NCI-H1436 treated with DMSO at 0.1 percent for 48 hours (cell line): ENCODE results near the gene NOC2L.

Source experiments
- DNase-seq: peaks from one replicate; lab custom pipeline; 2025; lab: John Stamatoyannopoulos, UW

Gene NOC2L

DNA sequence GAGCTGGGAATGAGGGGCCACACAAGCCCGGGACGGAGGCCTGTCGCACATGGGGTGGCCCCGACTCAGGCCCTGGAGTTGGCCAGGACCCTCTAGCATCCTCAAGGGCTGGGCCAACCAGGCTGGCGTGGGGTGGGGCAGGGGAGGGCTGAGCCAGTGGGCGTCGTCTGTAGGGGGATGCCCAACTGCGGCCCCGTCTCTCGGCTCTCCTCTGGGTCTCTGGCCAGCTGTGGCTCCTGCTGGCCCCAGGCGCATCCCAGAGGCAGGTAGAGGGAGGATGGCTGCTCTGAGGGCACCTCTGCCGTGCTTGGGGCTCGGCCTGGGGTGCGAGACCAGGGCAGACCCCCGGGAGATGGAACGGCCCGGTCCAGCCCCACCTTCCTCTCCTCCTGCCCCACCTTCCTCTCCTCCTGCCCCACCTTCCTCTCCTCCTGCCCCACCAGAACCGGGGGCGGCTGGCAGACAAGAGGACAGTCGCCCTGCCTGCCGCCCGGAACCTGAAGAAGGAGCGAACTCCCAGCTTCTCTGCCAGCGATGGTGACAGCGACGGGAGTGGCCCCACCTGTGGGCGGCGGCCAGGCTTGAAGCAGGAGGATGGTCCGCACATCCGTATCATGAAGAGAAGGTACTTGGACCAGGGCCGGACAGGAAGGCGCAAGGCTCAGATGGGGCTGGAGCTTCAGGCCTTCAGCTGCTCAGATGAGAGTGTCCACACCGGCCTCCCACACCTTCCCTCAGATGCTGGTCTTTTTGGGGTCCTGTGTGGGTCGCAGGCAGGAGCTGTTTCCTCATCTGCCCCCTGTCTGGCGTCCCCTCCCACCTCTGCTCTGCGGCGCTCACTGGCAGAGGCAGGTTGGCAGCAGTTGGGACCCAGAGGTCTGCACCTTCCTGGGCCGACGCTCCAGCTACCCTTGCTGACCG lies 29.1 kb downstream of the NOC2L start:
- DNase-seq = no peak

DNA sequence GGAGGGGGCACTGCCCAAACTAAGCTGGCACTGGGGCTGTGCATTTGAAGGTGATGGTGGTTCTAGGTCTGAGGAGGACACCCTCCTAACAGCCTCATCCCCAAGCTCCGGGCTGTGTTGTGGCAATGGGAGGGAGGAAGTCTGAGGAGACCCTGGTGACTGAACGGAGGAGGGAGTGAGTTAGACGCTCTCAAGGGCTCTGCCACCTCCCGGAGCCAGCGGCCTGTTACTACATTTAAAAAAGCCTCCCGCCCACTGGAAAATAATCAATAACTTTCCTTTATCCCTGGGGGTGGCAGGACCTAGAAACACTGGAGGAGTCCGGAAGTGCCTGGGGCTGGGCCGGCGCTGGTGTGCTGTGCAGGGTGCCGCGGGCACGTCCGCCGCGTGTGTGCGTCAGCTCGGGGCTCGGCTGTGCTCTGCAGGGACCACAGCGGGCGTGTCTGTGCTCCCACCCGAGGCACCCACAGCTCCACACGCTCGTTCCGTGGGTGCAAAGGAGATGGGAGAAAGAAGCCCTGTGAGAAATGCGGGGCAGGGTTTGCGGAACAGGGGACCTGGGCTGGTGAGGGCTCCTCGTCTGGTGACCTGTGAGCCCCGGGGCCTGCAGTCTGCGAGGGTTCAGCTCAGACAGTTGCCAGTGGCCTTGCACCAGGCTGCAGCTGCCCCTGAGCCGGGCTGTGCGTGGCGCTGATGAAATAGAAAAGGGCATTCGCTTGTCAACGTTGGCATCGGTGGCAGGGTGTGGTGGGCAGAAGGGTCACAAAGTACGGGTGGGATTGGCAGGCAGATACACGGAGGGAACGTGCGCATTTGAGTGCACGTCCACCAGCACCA lies 30.0 kb downstream of the NOC2L start:
- DNase-seq = no peak

DNA sequence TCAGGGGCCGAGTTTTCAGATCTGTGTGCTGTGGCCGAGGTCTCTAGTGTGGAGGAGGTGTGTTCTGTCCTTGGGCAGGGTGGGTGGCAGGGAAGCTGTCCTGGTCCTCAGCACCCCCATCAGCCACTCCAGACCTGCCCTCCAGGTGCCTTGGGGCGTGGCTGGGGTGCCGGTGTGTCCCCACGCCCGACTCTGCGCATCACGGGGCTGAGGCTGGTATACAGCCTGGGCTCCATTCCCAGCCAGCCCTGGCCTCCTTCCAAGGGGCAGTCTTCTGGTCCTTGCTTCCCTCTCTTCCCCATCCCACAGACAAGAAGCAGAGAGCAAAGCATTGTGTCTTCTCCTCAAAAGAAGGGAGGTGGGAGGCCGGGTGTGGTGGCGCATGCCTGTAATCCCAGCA lies 31.3 kb downstream of the NOC2L start:
- DNase-seq = no peak

DNA sequence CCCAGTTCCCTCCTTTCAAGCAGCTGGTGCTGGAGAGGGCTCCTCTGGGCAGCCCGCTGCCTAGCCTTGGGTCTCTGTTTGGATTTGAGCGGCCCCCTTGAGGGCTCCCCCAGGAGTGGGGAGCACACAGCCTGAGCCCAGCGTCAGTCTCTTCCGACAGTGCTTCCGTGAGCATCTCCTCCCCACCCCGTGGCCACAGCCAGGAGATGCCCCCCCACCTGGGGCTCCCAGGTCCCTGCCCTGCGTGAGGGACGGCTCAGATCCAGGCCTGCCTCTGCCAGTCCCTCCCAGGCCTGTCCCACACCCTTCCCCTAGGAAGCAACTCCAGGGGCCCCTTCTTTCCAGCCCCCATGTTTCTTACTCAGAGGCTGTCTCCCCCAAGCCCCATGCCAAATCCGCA lies 31.8 kb downstream of the NOC2L start:
- DNase-seq = no peak

DNA sequence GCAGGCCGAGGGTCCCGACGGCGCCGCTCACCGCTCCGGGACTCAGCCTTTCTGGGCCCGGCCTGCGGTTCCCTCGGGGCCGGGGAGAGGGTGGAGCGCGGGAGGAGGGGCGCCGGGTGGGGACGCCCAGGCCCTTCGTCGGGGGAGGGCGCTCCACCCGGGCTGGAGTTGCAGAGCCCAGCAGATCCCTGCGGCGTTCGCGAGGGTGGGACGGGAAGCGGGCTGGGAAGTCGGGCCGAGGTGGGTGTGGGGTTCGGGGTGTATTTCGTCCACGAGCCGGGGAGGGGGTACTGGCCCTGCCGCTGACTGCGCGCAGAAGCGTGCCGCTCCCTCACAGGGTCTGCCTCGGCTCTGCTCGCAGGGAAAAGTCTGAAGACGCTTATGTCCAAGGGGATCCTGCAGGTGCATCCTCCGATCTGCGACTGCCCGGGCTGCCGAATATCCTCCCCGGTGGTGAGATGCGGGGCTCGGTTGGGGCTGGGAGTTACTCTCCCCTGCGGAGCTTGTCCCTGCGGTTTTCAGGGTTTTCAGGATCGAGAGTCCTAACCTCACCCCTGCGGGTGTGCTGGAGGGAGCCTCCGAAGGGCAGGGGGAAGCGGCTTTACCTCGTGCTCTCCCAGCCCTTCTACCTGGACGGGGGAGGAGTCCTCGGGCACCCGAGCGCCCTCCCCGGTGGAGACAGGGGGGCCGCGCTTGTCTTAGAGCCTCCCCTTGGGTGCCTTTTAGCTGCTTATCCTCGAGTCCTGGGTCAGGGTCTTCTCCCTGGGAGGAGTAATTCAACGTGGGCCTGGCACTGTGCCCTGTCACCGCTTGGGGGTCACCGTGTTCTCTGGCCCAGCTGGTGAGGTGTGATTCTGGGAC lies 33.3 kb downstream of the NOC2L start:
- DNase-seq = no peak

DNA sequence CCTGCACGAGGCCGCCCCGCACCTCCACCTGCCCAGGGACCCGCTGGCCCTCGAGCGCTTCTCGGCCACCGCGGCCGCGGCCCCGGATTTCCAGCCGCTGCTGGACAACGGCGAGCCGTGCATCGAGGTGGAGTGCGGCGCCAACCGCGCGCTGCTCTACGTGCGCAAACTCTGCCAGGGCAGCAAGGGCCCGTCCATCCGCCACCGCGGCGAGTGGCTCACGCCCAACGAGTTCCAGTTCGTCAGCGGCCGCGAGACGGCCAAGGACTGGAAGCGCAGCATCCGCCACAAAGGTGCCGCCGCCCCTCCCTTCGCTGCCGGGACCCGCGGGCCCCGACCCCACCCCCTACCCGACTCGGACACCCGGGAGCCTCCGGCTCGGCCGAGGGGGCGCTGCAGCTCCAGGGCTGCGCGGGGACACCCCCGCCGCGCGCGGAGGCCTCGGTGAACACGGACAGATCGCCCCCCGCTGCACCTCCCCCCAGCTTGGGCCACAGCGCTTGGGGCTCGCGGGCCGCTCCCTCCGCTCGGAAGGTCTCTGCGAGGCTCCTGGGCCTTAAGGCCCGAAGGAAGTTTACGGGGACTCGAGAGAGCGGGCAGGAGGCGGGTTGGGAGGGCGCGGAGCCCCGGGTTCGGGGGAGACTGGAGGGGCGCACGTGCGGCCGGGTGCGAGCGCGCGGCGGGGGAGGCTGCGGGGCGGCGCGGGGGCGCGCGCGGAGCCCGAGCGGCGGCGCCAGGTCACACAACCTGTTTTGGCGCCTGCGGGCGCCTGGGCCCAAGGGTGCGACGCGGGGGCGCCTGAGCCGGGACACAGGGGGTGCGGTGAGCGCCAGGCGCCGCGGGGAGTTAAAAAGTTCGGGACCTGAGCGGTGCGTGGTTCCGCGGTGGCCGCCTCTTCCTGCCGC lies 34.1 kb downstream of the NOC2L start:
- no peak for DNase-seq

DNA sequence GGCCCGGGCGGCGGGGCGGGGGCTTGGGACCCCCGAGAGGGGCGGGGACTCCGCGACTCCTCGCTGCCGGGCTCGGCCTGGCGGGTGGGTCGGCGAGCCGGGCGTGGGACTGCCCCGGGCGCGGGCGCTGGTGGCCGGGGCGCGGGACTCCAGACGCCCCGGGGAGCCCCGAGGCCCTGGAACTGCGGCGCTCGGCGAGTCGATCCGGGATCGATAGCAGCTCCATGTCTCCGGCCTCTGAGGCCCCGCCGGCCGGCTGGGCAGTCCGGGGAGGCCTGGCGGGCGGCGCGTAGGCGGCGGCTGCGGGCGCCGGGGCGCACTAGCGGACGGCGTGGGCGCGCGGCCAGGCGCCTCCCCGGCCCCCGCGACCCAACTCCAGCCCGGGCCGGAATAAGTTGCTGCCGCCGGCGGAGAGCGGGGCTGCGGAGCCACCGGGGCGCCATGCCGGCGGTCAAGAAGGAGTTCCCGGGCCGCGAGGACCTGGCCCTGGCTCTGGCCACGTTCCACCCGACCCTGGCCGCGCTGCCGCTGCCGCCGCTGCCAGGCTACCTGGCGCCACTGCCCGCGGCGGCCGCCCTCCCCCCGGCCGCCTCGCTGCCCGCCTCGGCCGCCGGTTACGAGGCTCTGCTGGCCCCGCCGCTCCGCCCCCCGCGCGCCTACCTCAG lies 34.9 kb downstream of the NOC2L start:
- DNase-seq = no peak

DNA sequence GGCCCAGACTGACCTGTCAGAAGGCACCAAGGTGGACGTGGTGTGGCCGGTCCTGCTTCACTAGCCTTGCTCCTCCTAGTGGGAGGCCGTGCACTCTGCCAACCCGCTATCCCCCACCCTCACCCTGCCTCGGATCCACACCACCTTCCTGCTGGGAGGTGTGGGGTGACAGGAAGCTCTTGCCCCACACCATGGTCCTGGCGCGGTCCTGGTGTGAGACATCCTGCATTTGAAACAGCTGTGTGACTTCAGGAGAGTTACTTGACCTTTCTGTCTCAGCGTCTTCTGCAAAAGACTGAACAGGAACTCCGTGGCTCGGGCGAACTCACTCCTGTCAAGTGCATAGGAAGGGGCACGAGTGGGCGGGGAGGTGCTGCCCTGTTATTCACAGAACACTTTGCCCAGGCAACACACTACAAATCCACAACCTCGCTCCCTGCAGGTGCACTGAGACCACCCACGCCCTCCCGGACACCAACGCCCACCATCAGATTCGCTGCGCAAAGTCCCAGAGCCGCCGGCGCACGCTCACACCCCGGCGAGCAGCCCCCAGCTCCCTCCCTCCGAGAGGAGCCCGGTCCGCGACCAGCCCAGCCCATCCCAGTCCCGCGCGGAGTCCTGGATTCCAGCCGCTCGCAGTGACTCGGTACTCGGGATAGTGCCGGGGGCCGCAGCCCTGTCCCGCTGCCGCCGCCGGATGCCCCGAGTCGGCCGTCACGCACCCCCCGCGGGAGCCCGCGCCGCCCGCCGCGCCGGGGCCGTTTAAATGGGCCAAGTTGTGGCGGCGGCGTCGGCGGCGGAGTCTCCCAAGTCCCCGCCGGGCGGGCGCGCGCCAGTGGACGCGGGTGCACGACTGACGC lies 35.7 kb downstream of the NOC2L start, which contains the start of gene SAMD11:
Gene SAMD11, plus strand, starts transcription at position 793 of the 860 bp plus-strand sequence. CDS start 509 bp downstream, outside the sequence.
- DNase-seq = no peak

DNA sequence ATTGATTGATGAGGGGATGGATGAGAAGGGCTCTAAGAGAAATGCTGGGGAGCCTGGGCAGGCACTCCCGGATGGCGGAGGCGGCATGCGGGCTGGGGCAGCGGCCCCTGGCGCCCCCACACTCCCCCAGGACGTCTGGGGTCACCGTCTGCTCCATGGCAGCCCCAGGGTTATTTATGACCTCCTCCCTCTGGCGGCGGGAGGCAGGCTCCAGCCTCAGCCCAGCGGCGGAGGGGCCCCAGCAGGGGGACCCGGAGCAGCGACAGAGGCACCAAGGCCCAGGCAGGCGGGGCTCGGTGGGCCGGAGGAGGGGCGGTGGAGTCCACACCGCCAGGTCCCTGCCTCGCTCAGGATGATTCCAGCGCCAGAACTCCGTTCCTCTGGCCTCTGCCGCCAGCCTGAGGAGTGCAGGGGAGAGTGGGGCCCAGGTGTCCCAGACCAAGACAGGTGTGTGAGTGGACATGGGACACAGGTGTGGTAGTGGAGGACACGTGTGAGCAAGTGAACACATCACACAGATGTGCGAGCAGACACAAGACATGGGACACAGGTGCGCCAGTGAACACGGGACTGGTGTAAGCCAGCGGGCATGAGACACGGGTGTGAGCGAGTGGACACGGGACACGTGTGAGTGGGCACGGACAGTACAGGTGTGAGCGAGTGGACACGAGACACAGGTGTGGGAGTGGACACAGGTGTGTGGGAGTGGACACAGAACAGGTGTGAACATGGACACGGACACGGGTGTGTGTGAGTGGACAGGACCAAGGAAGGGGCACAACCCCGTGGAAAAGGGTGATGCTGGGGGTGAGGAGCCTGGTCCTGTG lies 37.8 kb downstream of the NOC2L start:
- no peak for DNase-seq

DNA sequence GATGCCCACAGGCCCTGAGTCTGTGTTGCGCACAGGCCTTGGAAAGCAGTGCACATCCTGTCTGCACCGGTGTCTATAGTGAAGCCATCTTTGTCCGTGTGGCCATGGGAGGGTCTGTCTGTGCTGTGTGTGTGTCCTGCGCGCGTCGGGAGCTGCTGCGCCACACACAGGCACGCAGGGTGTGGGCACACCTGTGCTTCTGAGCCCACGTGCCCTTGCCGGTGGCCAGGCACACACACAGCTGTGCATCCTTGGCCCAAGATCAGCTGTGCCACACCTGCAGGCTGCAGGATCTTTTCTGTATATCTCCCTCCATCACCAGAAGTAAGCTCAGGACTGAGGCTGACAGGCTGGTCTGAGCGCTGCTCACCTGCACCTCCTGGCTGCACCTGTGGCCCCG lies 38.5 kb downstream of the NOC2L start:
- DNase-seq = no peak

DNA sequence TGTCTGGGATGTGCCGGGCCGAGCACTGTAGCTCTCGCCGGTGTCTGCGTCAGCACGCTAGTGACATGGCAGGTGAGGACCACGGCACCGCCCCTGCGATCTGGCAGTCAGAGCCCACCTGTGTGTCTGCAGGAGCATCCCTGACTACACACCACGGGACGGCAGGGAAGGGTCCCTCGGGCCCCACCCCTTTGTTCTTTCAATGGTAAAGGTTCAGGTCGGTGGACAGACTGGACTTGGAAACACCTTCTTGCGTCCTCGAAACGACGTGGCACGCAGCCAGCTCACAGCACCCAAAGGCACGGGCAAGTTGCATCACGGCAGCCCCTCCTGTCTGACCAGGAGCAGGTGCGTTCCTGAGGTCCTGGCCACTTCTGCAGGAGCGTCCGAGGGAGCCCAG lies 39.0 kb downstream of the NOC2L start:
- DNase-seq = no peak

DNA sequence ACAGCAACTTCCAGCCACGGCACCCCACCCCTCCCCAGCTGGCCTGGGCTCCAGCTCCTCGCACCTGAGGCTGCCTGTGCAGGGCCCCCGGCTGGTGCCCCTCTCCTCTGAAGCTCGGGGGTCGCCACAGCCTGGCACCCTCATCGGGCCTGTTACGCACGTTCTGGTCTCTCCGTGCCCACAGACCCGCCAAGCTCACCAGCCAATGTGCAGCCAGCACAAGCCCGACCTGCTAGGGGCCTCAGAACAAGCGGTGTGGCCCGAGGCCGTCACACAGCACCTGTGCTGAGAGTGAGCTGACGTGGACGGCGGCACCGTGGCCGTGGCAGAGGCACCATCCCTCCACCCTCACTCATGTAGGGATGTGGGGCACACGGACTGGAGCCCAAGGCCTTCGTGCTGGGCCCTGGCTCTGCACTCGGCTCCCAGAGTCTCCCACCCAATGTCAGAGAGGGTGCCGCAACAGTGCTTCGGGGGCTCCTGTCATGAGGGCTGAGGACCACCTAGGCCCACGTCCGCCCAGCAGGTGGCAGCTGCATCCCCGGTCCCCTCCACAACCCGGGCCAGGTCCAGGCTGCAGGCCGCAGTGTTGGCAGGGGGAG lies 39.7 kb downstream of the NOC2L start:
- no peak for DNase-seq

DNA sequence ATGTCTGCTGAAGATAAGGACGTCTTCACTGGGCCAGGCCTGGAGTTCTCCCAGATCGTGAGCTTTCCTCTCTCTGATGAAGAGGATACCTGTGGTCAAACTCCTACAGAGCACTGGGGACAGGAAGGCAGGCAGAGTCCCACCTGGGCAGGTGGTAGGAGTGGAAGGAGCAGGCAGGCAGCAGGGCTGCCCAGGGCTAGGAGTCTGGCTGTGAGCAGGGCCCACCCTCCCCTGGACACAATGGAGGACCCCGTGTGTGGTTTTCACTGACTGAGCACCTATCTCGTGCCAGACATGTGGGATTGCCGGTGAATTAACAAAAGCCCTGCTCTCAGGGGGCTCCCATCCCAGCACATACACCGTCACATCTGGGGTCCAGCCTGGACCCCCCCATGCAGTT lies 40.2 kb downstream of the NOC2L start:
- no peak for DNase-seq

DNA sequence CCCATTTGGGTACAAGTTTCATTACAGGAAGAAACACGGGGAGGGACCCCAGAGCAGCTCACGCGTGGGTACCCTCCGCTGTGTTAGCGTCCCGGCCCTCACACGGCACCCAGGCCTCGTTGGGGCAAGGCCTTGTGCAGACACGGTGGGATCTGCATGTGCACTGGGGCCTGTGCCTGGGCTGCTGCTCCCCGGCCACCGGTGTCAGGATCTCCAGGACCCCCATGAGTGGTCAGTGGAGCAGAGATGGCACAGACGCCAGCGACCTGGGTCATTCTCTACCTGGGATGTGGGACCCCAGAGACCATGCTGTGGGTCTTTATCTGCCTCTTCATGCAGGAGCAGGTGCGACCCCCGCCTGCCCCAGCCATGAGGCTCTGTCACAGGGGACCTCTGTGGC lies 40.7 kb downstream of the NOC2L start:
- no peak for DNase-seq

DNA sequence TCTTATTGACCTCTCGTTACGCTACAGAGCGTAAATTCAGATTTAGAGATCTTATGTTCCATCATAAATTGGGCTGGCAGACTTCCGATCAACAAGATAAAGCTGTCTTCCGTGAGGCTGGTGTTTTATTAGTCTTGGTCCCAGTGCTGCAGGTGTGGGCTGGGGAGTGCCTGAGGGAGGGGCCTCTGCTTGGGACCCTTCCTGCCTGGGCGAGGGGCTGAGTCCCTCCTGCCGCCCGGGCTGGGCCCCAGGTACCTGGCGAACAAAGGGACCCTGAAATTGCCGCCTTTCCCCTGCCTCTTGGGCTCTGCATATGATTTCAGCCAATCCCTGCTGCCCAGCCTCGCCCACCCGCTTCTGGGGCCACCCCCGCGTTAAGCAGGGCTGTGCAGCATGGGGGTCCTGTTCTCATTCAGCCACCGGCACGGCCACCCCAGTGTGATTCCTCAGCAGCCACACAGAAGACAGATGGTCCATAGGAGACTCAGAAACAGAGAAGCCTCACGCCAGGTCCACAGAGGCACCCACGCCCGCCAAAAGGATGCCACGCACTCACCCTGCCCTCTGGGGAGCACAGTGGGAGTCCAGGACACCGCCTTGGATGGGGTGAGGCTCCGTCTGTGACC lies 41.5 kb downstream of the NOC2L start:
- DNase-seq = no peak

DNA sequence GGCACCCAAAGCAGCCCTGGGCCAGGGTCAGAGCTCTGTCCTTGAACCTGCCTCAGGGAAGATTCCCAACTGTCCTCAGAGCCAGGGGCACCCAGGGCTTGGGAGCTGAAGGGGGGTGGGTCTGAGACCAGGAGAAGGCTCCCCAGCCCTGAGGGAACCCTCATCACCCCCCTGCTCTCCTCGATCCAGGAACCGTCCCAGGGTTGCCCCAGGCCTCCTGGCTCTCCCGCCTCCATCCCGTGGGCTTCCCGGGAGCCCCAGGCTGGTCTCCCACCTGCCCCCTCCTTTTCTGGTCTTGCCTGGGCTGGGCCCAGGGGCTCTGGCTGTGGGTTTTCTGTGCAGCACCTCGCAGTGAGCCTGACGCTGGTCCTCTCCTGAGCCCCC lies 42.0 kb downstream of the NOC2L start:
- DNase-seq = no peak

DNA sequence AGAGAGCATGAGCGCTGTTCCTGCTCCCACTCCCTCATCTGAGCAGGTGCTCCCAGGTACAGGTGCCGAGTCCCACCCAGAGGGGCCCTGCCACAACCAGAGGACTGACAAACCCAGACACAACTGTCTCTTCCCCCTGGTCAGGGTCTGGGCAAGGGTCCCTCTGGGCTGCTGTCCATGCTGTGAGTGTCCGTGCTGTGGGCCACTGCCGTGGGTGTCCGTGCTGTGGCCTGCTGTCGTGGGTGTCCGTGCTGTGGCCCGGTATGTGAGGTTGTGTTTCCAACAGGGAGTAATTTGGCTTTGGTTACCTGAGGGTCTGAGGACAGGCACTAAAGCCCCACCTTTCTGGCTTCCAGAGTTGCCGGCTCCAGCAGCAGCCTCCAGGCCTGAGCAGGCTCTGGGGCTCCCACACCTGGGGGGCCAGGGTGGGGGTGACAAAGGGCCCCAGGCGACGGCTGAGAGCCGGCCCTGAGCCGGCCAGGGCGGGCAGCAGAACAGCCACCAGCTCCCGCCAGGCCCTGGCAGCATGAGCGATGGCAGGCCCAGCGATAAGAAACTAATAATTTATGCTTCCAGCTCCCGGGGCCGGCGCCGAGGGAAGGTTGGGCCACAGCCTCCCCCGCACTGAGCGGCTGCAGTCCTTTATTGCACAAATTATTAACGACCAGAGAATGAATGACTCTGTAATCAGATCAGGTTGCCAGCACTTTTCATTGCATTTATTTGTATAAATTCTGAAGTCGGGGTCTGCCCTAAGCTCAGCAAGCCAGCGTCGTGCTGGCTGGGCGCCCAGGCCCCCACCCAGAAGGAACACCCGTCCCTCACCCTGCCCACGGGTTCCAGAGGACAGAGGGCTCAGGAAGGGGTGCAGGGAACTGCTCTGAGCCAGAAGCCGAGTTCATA lies 42.6 kb downstream of the NOC2L start:
- no peak for DNase-seq
